SU-DHL-6 (cell line): ENCODE results near the gene ATG13.

Experiments used
- H2AFZ ChIP-seq: fragments of 200-600 bp; sonication (generic); 2 replicates; pipeline ENCODE4 v1.6.1; 2014; ENCODE audit warnings: low read depth, mild to moderate bottlenecking, moderate library complexity, mixed read lengths, antibody characterized with exemption, low read length; ENCODE audit not compliant: severe bottlenecking
- H3F3A ChIP-seq: fragments of 200-600 bp; shearing (Covaris generic); 2 replicates; pipeline ENCODE4 v1.6.0; 2016; ENCODE audit warnings: antibody characterized with exemption, mild to moderate bottlenecking; ENCODE audit not compliant: insufficient read depth
- H3K27ac ChIP-seq: fragments of 200-600 bp; sonication (generic); 2 replicates; pipeline ENCODE4 v1.5.1; 2016; ENCODE audit warnings: low read depth, mild to moderate bottlenecking, low read length, moderate library complexity, mixed read lengths
- H3K27me3 ChIP-seq: fragments of 200-600 bp; sonication (generic), shearing (Covaris generic); 2 replicates; pipeline ENCODE4 v1.6.0; 2014; ENCODE audit warnings: mild to moderate bottlenecking, low read length
- H3K36me3 ChIP-seq: fragments of 200-600 bp; sonication (generic); 2 replicates; pipeline ENCODE4 v1.6.1; 2014; ENCODE audit warnings: mild to moderate bottlenecking, low read length, mixed read lengths
- H3K4me2 ChIP-seq: fragments of 300-600, 200-600 bp; shearing (Covaris generic), sonication (generic); 2 replicates; pipeline ENCODE4 v1.6.0; 2014; ENCODE audit warnings: low read length, low read depth, mild to moderate bottlenecking; ENCODE audit not compliant: poor library complexity, severe bottlenecking
- H3K4me3 ChIP-seq: fragments of 200-600 bp; sonication (generic); 2 replicates; pipeline ENCODE4 v1.5.1; 2014; ENCODE audit warnings: antibody characterized with exemption, low read length, mild to moderate bottlenecking, mixed read lengths; ENCODE audit not compliant: insufficient read depth, poor library complexity, severe bottlenecking
- H3K79me2 ChIP-seq: fragments of 200-600 bp; sonication (generic); 2 replicates; pipeline ENCODE4 v1.6.1; 2014; ENCODE audit warnings: mild to moderate bottlenecking, low read length, moderate library complexity; ENCODE audit not compliant: insufficient read depth
- H3K9ac ChIP-seq: fragments of 200-600 bp; sonication (generic); 2 replicates; pipeline ENCODE4 v1.7.0; 2014; ENCODE audit warnings: mild to moderate bottlenecking, low read length
- H3K9me2 ChIP-seq: fragments of 200-600 bp; sonication (generic); replicated peaks from 2 replicates; pipeline ENCODE4 v1.6.1; 2014; ENCODE audit warnings: low read length; ENCODE audit not compliant: insufficient read depth
- H3K9me3 ChIP-seq: fragments of 200-600 bp; sonication (generic); 2 replicates; pipeline ENCODE4 v1.6.1; 2014; ENCODE audit warnings: low read length, mixed read lengths; ENCODE audit not compliant: insufficient read depth
- H4K20me1 ChIP-seq: fragments of 200-600 bp; sonication (generic); 2 replicates; pipeline ENCODE4 v1.6.1; 2014; ENCODE audit warnings: low read depth, mild to moderate bottlenecking, antibody characterized with exemption, low read length, moderate library complexity, mixed read lengths
- CTCF ChIP-seq: fragments of 200-600 bp; sonication (generic); IDR thresholded peaks from one replicate; pipeline ENCODE4 v1.5.1; 2017; ENCODE audit warnings: antibody characterized with exemption, mild to moderate bottlenecking, low read length, moderate library complexity; ENCODE audit not compliant: insufficient read depth, poor library complexity, severe bottlenecking
- EZH2phosphoT487 ChIP-seq: fragments of 200-600 bp; sonication (generic), shearing (Covaris generic); conservative IDR thresholded peaks from 2 replicates; pipeline ENCODE4 v1.6.1; 2018; ENCODE audit warnings: mild to moderate bottlenecking, antibody characterized with exemption, low read length, moderate library complexity, mixed read lengths

Gene ATG13

GRCh38 chr11:46665356-46665755, 48.0 kb downstream of the ATG13 start:
- no peak overlapping the region for H3K4me3 ChIP-seq
- no peaks in the 10 kb centered on the region for H3K36me3 ChIP-seq
- no peaks in the 10 kb centered on the region for H3K79me2 ChIP-seq
- no peaks in the 10 kb centered on the region for H3K27me3 ChIP-seq
- no peaks in the 10 kb centered on the region for H3F3A ChIP-seq
- no peaks in the 10 kb centered on the region for H3K9me2 ChIP-seq
- H3K27ac ChIP-seq: no peak overlapping the region
- H3K9ac ChIP-seq: no peak overlapping the region
- H4K20me1 ChIP-seq: no peaks in the 10 kb centered on the region
- no peaks in the 10 kb centered on the region for H3K9me3 ChIP-seq
- H2AFZ ChIP-seq: no peak overlapping the region
- no peak overlapping the region for H3K4me2 ChIP-seq
- TF ChIP-seq CTCF (no peak), EZH2phosphoT487 (no peak)

GRCh38 chr11:46666516-46666915, 49.2 kb downstream of the ATG13 start:
- TF ChIP-seq EZH2phosphoT487 (no peak), CTCF (no peak)
- Histone ChIP-seq H3K4me3 (no peak overlapping the region), H3K9me2 (no peaks in the 10 kb centered on the region), H3K79me2 (no peaks in the 10 kb centered on the region), H4K20me1 (no peaks in the 10 kb centered on the region), H2AFZ (no peak overlapping the region), H3K27me3 (no peaks in the 10 kb centered on the region), H3K9me3 (no peaks in the 10 kb centered on the region), H3K27ac (no peak overlapping the region), H3K9ac (no peak overlapping the region), H3K36me3 (no peaks in the 10 kb centered on the region), H3F3A (no peaks in the 10 kb centered on the region), H3K4me2 (no peak overlapping the region)

GRCh38 chr11:46667043-46667481, 49.7 kb downstream of the ATG13 start:
- no peak overlapping the region for H3K4me2 ChIP-seq
- TF ChIP-seq EZH2phosphoT487: no peak
- TF ChIP-seq CTCF: no peak
- no peaks in the 10 kb centered on the region for H3K9me2 ChIP-seq
- H3K79me2 ChIP-seq: no peaks in the 10 kb centered on the region
- no peaks in the 10 kb centered on the region for H4K20me1 ChIP-seq
- H2AFZ ChIP-seq: no peak overlapping the region
- no peaks in the 10 kb centered on the region for H3K36me3 ChIP-seq
- H3F3A ChIP-seq: no peaks in the 10 kb centered on the region
- no peaks in the 10 kb centered on the region for H3K27me3 ChIP-seq
- H3K9ac ChIP-seq: no peak overlapping the region
- no peak overlapping the region for H3K4me3 ChIP-seq
- H3K27ac ChIP-seq: no peak overlapping the region
- no peaks in the 10 kb centered on the region for H3K9me3 ChIP-seq
